SKM-1 treated with dmso at 0.1 percent for 144 hours (cell line): ENCODE data around the gene MBLAC1.

ENCODE experiments used
- DNase-seq: peaks from one replicate; lab custom pipeline; 2025; ENCODE audit not compliant: unreplicated experiment; lab: John Stamatoyannopoulos, UW

The MBLAC1 gene, protein sequence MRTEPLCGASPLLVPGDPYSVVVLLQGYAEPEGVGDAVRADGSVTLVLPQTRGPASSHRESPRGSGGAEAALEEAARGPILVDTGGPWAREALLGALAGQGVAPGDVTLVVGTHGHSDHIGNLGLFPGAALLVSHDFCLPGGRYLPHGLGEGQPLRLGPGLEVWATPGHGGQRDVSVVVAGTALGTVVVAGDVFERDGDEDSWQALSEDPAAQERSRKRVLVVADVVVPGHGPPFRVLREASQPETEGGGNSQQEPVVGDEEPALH

DNA sequence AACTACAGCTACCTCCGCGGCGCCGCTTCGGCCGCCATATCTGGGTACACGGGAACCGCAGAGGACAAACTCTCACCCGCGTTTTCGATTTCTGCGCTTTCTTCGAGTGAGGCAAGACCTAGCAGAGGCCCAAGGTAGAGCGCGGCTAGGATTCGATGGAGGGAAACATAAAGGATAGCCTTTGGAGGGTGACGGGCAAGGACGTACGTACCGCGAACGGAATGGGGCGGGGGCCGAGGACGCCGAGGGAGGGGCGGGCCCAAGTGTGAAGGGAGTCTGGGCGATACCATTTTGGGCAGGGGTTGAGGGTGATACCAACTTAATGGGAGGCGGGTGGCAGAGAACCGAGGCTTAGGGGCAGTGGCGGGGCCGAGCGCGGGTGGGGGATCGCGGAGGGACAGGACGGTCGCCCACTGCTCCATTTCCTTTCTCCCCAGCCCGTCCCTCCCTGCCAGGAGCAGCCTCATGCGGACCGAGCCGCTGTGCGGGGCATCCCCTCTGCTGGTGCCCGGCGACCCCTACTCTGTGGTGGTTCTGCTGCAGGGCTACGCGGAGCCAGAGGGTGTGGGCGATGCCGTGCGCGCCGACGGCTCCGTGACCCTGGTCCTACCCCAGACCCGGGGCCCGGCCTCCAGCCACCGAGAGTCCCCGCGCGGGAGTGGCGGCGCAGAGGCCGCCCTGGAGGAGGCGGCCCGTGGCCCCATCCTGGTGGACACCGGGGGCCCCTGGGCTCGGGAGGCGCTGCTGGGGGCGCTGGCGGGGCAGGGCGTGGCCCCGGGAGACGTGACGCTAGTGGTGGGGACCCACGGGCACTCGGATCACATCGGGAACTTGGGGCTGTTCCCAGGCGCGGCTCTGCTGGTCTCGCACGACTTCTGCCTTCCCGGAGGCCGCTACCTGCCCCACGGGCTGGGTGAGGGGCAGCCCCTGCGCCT is at the start of gene MBLAC1:
MBLAC1 (plus strand) TSS at position 37 of the 935 bp plus-strand sequence; CDS start at position 466, 429 bp downstream.
- DNase-seq, result peak; percentile 90

GRCh38 chr7:100077205-100077604 is 49.6 kb upstream of the MBLAC1 start:
- DNase-seq, result no peak

DNA sequence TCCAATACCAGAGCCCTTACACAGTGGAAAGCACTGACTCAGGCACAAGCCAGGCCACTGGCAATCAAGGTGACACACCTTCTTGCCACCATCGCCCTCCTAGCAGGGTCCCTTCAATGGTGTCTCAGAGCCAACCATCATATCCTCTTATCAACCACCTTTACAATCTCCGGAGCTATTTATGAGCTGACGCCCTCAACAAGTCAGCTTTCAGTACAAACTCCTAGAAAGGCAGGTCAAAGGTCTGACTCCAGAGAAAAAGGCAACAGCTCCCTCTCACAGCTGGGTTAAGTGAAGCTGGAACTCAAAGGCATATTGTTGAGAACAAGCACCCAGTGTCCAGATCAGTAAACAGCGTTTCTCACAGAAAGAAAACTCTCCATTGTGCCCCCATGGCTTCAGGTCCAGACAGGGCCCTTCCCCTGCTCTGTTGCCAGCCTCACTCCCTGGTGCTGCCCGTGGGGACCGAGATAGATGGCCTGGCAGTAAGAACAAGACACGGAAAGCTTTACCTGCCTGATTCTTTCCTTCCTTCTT is 47.7 kb upstream of the MBLAC1 start:
- DNase-seq, result no peak

- no peak for DNase-seq
Measured at GRCh38 chr7:100080907-100081534, 45.7 kb upstream of the MBLAC1 start.

GRCh38 chr7:100081535-100082102 is 45.1 kb upstream of the MBLAC1 start, which contains the start of gene ZNF3:
TSS of gene ZNF3 (minus strand) at chr7:100081723. CDS start at chr7:100077357, 4,366 bp downstream.
- peak; percentile 97 for DNase-seq

GRCh38 chr7:100082978-100083377 is 43.8 kb upstream of the MBLAC1 start:
- no peak for DNase-seq

DNA sequence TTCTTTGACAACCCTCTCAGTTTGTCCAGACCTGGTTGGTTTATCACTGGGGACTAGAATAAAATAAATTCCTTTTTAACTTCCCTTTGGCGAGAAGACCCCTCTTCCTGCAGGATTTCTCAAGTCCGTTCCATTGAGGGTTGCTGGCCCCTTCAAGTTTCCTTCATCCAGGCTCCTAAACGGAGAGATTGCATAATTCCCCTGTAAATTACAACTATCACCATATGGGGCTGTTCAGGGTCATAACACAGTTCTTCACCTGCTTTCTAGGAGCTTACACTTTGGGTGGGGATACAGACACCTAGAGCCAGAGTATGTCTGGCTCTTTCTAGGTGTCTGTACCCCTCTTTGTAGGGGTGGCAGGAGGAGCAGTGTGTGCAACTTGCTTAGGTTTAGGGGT is 41.3 kb upstream of the MBLAC1 start:
- no peak for DNase-seq

DNA sequence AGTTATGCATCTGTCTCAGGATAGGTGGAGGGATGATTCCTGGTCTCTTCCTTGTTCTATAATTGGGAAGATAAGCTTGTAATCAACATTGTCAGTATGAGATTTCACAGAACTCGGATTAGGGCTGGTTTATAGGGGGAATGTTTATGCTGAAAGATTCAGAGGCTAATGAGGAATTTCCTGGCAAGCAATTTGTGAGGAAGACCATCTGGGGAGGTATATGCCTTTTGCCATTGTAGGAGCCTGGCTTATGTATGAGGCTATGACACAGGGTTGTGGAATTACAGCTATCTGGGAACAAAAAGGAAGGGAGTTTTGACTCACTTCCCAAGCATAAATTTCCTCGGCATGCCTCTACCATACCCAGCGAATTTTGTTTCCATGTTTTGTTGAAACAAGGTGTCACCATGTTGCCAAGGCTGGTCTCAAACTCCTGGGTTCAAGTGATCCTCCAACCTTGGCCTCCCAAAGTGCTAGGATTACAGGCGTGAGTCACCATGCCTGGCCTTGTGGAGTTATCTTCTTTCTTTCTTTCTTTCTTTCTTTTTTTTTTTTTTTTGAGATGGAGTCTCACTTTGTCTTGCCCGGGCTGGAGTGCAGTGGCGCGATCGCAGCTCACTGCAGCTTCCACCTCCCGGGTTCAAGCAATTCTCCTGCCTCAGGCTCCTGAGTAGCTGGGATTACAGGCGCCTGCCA is 39.6 kb upstream of the MBLAC1 start:
- no peak for DNase-seq

GRCh38 chr7:100088095-100088620 is 38.6 kb upstream of the MBLAC1 start:
- DNase-seq, result no peak

- DNase-seq, result peak; percentile 63
Measured at GRCh38 chr7:100088621-100089457, 37.9 kb upstream of the MBLAC1 start, which contains the start of gene COPS6. TSS of gene COPS6 (plus strand) at chr7:100088969. CDS start at chr7:100088991, 22 bp downstream.

GRCh38 chr7:100089458-100090196 is 37.1 kb upstream of the MBLAC1 start:
- no peak for DNase-seq

GRCh38 chr7:100090527-100091410 is 36.0 kb upstream of the MBLAC1 start:
- no peak for DNase-seq

DNA sequence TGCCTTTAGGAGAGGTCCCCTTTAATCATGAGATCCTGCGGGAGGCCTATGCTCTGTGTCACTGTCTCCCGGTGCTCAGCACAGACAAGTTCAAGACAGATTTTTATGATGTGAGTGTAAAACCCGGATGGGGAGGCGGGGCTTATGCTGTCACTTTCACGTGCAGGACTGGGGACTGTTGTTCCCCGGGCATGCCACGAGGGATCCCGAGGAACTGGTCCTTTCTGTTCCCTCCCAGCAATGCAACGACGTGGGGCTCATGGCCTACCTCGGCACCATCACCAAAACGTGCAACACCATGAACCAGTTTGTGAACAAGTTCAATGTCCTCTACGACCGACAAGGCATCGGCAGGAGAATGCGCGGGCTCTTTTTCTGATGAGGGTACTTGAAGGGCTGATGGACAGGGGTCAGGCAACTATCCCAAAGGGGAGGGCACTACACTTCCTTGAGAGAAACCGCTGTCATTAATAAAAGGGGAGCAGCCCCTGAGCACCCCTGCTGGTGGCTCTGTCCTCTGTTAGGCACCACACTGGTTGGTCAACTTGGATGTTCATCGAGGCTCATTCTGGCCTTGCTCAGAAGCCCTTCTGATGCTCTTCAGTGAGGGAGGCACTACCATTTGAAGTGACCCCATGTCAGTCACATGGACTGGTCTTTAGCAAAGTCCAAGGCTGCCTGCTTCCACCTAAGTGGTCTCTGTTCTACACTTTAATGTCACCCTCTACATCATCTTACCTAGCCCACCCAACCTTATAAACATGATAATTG is 35.2 kb upstream of the MBLAC1 start:
- no peak for DNase-seq

GRCh38 chr7:100093054-100093453 is 33.7 kb upstream of the MBLAC1 start:
- DNase-seq, result no peak

DNA sequence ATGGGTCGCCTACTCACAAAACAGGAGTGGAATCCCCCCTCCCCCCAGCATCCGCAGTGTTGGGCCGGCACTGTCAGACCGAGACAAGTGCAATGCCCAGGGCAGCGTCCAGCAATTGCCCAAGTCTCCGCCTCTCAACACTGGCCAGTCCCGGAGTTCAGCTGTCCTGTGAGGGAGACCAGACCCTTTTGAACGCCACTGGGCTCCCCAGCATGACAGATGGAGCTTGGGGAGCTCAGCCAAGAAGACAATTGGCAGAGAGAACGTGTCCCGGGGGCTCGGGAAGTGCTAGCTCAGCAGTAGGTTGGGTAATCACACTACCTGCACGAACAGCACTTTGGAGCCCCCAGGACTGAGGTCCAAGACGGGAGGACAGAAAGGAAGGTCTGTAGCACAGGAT is 33.3 kb upstream of the MBLAC1 start:
- no peak for DNase-seq

GRCh38 chr7:100093925-100094486 is 32.8 kb upstream of the MBLAC1 start:
- no peak for DNase-seq
